GM19240 (cell line): Measurements from ENCODE around the gene SIAH3.

ENCODE experiments used
- DNase-seq: peaks from one replicate; pipeline ENCODE4 v3.0.0; 2011; ENCODE audit warnings: low spot score; ENCODE audit not compliant: insufficient read length

SIAH3 gene

GRCh38 chr13:45863709-45864590 is 12.4 kb upstream of the SIAH3 start:
- no peak for DNase-seq

- no peak for DNase-seq
Measured at GRCh38 chr13:45861322-45861721, 9.8 kb upstream of the SIAH3 start.

- no peak for DNase-seq
Measured at GRCh38 chr13:45860240-45860639, 8.7 kb upstream of the SIAH3 start.

- DNase-seq, result no peak
Measured at GRCh38 chr13:45859705-45860104, 8.2 kb upstream of the SIAH3 start.

- DNase-seq, result no peak
Measured at GRCh38 chr13:45852494-45852893, 941 bp upstream of the SIAH3 start.

GRCh38 chr13:45851956-45852355 is 403 bp upstream of the SIAH3 start:
- DNase-seq, result no peak

GRCh38 chr13:45850027-45850613 is 1.4 kb downstream of the SIAH3 start:
- no peak for DNase-seq

GRCh38 chr13:45849408-45849807 is 2.1 kb downstream of the SIAH3 start:
- no peak for DNase-seq

GRCh38 chr13:45847554-45848224 is 3.9 kb downstream of the SIAH3 start:
- no peak for DNase-seq

GRCh38 chr13:45846681-45847080 is 4.9 kb downstream of the SIAH3 start:
- no peak for DNase-seq

GRCh38 chr13:45838171-45838745 is 13.3 kb downstream of the SIAH3 start:
- DNase-seq, result no peak

- no peak for DNase-seq
Measured at GRCh38 chr13:45837111-45837510, 14.4 kb downstream of the SIAH3 start.

- DNase-seq, result no peak
Measured at GRCh38 chr13:45834411-45834994, 17.1 kb downstream of the SIAH3 start.

- DNase-seq, result no peak
Measured at GRCh38 chr13:45833663-45834375, 17.7 kb downstream of the SIAH3 start.

- DNase-seq, result no peak
Measured at GRCh38 chr13:45833242-45833641, 18.3 kb downstream of the SIAH3 start.

GRCh38 chr13:45831851-45832250 is 19.7 kb downstream of the SIAH3 start:
- no peak for DNase-seq

- no peak for DNase-seq
Measured at GRCh38 chr13:45830121-45830520, 21.4 kb downstream of the SIAH3 start.

- no peak for DNase-seq
Measured at GRCh38 chr13:45828256-45828968, 23.1 kb downstream of the SIAH3 start.

GRCh38 chr13:45827318-45827717 is 24.2 kb downstream of the SIAH3 start:
- DNase-seq, result no peak

GRCh38 chr13:45826731-45827130 is 24.8 kb downstream of the SIAH3 start:
- no peak for DNase-seq

GRCh38 chr13:45825387-45825650 is 26.2 kb downstream of the SIAH3 start:
- no peak for DNase-seq
